SJSA1 (cell line): ENCODE results near the gene HOXA9. TPM values are rescaled to one million over a fixed set of nuclear protein-coding genes. Genes with fewer than 3 reads are reported as not detected.

Experiments
- DNase-seq, 2 experiments: peaks; one replicate each; pipeline ENCODE4 v3.0.0-alpha.2; 2015 to 2020; ENCODE audit warnings: low spot score in 2 of 2, low read depth in 1 of 2
- H3K27ac ChIP-seq: fragments of 250-450 bp; sonication (Bioruptor Pico); 2 replicates; pipeline ENCODE4 v1.5.1; 2020; ENCODE audit warnings: mild to moderate bottlenecking, moderate library complexity
- H3K27me3 ChIP-seq: fragments of 250-450 bp; sonication (Bioruptor Pico); replicated peaks from 2 replicates; pipeline ENCODE4 v1.5.1; 2020; ENCODE audit warnings: mild to moderate bottlenecking, moderate library complexity
- H3K36me3 ChIP-seq: fragments of 250-450 bp; sonication (Bioruptor Pico); 2 replicates; pipeline ENCODE4 v1.5.1; 2020; ENCODE audit warnings: mild to moderate bottlenecking
- H3K4me1 ChIP-seq: fragments of 250-450 bp; sonication (Bioruptor Pico); replicated peaks from 2 replicates; pipeline ENCODE4 v1.6.1; 2021; ENCODE audit warnings: mild to moderate bottlenecking
- H3K4me3 ChIP-seq: fragments of 250-450 bp; sonication (Bioruptor Pico); 2 replicates; pipeline ENCODE4 v1.5.1; 2020; ENCODE audit warnings: mild to moderate bottlenecking
- H3K9me3 ChIP-seq: fragments of 250-450 bp; sonication (Bioruptor Pico); replicated peaks from 2 replicates; pipeline ENCODE4 v1.5.1; 2020; ENCODE audit warnings: mild to moderate bottlenecking
- total RNA-seq: library from RNA; depleted of rRNA; stranded (reverse); fragments of >200 nt; shearing (Covaris generic); gene quantifications from 2 replicates; pipeline ENCODE4 v1.2.3, GENCODE V29; 2014

HOXA9 gene
- total RNA-seq, 1 experiment from 2014 or later = 16.3 TPM

DNA sequence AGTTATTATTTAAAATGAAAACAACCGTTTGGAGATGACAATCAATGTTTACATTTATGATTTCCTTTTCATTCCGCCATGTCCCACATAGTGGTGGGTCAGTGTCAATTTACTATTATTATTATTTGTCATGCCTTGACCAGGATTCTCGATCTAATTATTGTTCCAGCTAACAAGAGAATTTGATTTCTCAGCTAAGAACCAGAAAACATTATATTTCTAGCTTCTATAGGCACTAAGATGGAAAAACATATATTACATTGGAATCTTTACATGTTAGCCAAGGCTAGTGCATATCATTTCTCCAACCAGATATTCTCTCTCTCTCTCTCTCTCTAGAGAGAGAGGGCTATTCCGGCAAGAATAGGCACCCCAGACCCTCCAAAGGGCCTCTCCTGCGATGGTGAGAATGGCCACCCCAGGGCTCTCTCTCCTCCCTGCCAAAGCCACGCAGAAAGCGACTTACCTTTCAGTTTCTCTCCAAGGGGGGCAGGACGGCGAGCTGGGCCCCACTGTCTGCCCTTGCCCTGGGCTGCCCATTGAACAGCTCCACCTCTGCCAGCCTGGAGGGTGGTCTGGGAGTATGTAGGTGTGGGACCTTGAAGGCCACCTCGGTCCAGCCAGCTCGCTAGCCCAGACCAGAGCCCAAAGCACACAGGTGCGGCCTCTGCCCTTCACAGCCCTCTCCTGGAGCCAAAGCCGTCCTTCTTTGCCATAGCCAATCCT, 15.3 kb downstream of the HOXA9 start:
- H3K9me3 ChIP-seq = no peaks in the 10 kb centered on the region
- H3K27me3 ChIP-seq = no peaks in the 10 kb centered on the region; the same call in 1 of the 2 replicates
- H3K4me3 ChIP-seq = peak overlapping the region; percentile 37
- peaks cover 53% of the 10 kb centered on the region for H3K4me1 ChIP-seq
- no peak for DNase-seq
- no peak overlapping the region for H3K27ac ChIP-seq
- H3K36me3 ChIP-seq = no peaks in the 10 kb centered on the region

DNA sequence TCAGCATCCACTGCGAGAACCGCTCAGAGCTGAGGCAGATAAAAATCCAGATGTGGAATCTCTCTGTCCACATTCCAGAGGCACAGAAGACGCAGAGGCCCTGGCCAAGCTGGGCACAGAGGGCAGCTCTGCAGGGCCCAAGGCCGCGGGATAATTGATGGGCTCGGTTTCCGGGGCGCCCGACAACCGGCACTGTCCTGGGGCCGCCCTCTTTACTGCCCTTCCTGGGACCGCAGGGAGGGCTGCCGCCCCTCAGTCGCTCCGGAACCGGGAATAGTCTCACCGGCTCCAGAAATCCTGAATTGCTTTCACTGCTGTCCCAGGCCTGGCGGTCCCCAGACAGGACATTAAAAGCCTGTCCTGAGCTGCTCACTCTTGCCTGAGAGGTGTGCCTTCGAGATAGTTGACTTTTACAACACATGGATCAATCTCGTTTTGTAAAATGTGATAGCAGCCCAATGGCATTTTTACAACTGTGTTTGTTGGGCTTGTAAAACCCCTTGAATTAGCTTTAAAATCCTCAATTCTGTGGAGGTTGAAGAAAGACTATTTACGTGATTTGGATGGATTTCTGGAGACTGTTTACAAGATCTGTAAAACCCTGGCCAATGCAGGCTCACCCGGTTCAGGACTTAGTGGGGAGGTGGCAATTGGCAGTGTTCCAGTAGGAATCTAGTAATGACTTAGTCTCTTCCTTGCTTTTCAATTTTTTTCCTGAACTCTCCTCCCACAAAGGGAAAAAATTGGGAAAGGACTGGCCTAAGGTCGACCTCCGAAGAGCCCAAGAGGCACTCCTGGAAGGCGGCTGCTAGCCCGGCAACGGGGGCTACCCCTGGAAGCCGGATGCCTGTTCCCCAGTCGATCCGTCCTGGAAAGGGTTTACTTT, 16.3 kb downstream of the HOXA9 start:
- Histone ChIP-seq H3K27me3 (no peaks in the 10 kb centered on the region; the same call in 1 of the 2 replicates), H3K4me1 (peaks cover 58% of the 10 kb centered on the region), H3K4me3 (peak overlapping the region; percentile 18), H3K27ac (peak overlapping the region; percentile 25), H3K36me3 (0 out of 2 replicates have a peak, but pooled peaks cover 3% of the 10 kb centered on the region), H3K9me3 (no peaks in the 10 kb centered on the region)
- no peak for DNase-seq

DNA sequence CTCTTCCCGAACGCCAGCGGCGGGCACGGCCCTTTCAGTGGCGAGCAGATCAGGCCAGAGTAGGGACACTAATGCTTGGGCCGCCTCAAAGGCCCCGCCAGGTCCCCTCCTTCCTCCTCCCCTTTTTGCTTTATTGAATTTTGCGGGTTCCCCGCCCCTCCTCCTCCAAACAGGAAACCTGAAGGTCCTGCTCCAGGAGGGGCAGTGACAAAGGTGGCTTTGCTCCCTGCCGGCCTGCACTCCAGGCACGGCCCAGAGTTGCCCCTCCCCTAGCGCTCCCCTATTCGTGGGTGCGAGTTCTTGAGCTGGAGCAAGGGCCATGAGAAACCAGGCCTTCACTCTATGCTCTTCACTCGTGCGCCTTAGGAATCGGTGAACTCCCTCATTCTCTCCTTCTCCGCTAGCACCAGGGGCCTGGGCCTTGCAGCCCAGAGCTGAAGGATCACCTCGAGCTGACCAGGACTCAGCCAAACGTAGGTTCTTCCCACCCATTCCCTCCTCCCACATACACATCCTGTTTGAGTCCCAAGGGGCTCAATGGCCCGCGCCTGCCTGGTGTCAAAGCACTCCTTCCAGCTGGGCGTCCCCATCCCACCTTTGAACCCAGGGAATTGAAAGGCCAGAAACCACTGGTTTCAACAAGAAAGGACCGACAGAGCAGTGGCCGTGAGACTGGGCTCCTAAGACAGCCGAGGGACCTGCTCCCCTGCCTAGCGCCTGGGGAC, 17.1 kb downstream of the HOXA9 start:
- Histone ChIP-seq H3K9me3 (no peaks in the 10 kb centered on the region), H3K27me3 (no peaks in the 10 kb centered on the region), H3K27ac (peak overlapping the region; percentile 25), H3K4me3 (peak overlapping the region; percentile 18), H3K4me1 (peaks cover 65% of the 10 kb centered on the region), H3K36me3 (peaks cover 7% of the 10 kb centered on the region)
- DNase-seq = no peak

DNA sequence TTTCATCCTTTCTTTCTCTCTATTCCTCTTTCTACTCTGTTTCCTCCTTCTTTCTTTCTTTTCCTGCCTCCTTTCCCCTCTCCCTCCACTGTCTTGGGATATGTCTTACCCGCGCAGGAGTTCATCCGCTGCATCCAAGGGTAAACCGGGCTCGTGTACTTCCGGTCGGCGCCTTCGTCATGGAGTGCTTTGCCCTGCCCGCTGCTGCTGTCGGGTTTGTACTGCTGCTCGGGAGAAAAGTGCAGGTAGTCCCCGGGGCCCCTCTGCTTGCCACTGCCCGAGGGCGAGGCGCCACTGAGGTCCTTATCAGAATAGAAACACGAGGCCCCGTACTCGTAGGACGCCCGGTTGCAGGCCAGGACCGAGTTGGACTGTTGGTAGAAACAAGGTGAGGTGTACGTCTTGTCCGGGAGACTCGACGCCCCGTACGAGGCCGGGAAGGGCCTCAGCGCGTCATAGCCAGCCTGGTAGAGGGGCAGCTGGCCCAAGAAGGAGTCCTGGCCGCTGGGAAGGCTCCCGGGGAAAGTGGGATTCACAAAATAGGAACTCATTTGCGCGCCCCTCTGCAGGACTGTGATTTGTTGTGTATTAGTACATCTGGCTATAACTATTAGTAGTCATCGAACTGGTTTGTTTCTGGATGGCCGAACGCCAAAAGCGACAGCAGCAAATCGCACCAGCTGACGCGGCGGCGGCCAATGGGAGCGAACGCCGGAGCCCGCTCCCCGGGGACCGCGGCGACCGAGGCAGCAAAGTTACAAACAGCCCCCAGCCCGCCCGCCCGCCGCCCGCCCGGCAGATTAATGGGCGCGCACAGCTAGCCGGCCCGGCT, 17.9 kb downstream of the HOXA9 start, which contains the start of gene HOXA6:
Gene HOXA6 (minus strand): TSS at position 576 of the 832 bp plus-strand sequence. CDS start 25 bp downstream, at position 551.
- Histone ChIP-seq H3K27ac (peak within 1 kb of the TSS; percentile 25), H3K27me3 (no peaks in the 10 kb centered on the region), H3K9me3 (no peaks in the 10 kb centered on the region), H3K4me3 (peak within 1 kb of the TSS; percentile 18), H3K4me1 (peaks cover 67% of the 10 kb centered on the region), H3K36me3 (peaks cover 9% of the 10 kb centered on the region)
- DNase-seq = no peak

DNA sequence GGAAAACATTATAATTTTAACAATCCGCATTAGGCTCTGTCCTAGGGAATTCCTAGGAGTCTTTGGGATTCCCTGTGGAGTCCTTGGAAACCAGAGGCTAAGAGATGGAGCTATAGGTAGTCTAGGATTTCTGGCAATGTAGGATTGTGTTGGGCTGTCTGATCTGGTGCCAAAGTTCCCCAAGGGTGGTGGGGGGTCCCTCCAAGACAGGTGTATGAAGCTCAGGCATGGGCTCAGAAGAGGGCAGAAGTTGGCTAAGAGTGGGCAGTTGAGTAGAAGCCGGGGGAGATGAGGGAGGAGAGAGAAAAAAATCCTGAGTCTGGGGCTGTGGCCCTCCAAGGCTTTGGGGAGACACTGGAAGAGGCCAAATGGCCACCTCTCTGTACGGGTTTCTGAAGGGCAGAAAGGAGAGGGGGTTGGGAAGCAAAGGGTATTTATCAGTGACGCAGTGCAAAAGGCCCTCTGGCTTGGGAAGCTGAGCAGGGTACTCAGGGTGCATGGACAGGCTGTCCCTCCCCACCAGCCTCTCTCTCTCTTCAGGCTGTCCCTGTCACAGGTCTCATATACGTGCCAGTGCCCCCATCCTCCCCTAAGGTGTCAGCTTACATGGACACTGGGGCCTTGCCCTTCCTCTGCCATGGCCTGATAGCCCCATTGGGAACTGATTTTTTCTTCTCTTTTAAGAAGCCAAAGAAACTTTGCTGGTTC, 18.7 kb downstream of the HOXA9 start:
- Histone ChIP-seq H3K4me3 (no peak overlapping the region), H3K36me3 (peaks cover 11% of the 10 kb centered on the region), H3K4me1 (peaks cover 62% of the 10 kb centered on the region), H3K9me3 (no peaks in the 10 kb centered on the region), H3K27ac (no peak overlapping the region), H3K27me3 (no peaks in the 10 kb centered on the region)
- no peak for DNase-seq

GRCh38 chr7:27145914-27146412, 19.4 kb downstream of the HOXA9 start:
- DNase-seq = no peak
- Histone ChIP-seq H3K27ac (no peak overlapping the region), H3K9me3 (no peaks in the 10 kb centered on the region), H3K36me3 (peaks cover 12% of the 10 kb centered on the region), H3K4me3 (no peak overlapping the region), H3K4me1 (peaks cover 57% of the 10 kb centered on the region), H3K27me3 (no peaks in the 10 kb centered on the region)

DNA sequence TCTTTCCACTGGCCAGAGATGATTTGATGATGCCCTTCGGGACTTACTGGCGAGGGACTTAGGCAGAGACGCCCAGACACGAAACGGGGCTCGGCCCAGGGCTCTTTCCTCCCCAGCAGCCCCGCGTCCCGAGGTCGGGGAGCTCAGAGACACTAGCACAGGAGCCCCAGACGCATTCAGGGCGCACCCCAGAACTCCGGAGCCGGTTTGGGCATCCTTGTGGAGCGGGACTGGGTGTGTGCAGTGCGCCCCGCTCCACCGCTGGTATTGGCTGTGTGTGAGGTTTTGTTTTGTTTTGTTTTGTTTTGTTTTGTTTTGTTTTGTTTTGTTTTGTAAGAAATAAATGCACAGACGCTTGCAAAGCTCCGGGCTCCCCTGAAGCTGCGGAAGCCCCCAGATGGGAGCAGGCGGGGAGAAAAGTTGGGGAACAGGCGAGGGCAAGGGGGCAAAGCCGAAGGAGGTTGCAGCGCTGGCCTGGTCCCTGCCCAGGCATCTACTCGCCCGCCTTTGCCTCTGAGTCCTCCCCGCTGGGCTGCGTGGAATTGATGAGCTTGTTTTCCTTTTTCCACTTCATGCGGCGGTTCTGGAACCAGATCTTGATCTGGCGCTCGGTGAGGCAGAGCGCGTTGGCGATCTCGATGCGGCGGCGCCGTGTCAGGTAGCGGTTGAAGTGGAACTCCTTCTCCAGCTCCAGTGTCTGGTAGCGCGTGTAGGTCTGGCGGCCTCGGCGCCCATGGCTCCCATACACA, 20.0 kb downstream of the HOXA9 start:
- peak in 1 of 2 experiments; percentile 37 for DNase-seq
- no peak overlapping the region for H3K27ac ChIP-seq
- no peak overlapping the region for H3K4me3 ChIP-seq
- H3K36me3 ChIP-seq = peaks cover 12% of the 10 kb centered on the region
- H3K4me1 ChIP-seq = peaks cover 53% of the 10 kb centered on the region
- H3K9me3 ChIP-seq = no peaks in the 10 kb centered on the region
- no peaks in the 10 kb centered on the region for H3K27me3 ChIP-seq

- Histone ChIP-seq H3K36me3 (peaks cover 12% of the 10 kb centered on the region), H3K9me3 (no peaks in the 10 kb centered on the region), H3K27ac (no peak overlapping the region), H3K27me3 (no peaks in the 10 kb centered on the region), H3K4me1 (peaks cover 51% of the 10 kb centered on the region), H3K4me3 (no peak overlapping the region)
- peak in 1 of 2 experiments; percentile 41 for DNase-seq
Observed at GRCh38 chr7:27144781-27145164, 20.6 kb downstream of the HOXA9 start.

DNA sequence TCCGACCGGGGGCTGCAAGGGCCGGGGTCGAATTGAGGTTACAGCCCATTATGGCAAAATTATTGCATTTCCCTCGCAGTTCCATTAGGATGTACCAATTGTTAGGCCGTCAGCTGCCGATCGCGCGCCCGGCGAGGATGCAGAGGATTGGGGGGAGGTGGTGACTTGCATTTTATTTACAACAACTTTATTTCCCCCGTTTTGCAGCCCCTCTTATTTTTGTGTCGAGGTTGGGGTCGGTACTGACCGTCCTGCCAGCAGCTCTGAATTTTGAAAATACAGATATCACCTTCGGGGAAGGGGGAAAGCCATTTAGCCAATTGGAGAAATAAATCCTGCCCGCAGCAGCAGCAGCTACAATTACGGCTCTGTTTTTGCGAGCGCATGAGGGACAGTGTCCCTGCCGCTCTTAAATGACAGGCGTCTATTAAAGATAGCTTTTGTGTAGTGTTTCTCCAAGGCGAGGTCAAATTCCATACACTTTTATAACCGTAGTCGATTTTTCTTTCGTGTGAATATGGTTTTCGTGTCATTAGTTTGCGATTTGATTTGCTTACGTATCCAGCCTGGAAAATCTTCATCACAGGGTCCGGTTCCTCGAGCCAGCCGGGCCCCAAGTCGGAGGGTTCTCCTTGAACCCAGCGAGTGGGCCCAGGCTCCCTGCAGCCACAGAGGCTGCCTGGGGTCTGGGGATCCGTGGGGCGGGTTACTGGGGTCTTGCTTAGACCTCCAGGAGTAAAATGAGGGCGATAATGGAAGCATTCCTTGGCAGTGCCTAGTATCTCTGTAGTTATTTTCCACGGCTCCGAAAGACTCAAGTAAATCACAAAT, 21.2 kb downstream of the HOXA9 start:
- Histone ChIP-seq H3K27ac (no peak overlapping the region), H3K27me3 (no peaks in the 10 kb centered on the region), H3K36me3 (peaks cover 12% of the 10 kb centered on the region), H3K9me3 (no peaks in the 10 kb centered on the region), H3K4me1 (peaks cover 53% of the 10 kb centered on the region), H3K4me3 (peak overlapping the region; percentile 48)
- peak in 1 of 2 experiments; percentile 25 for DNase-seq

DNA sequence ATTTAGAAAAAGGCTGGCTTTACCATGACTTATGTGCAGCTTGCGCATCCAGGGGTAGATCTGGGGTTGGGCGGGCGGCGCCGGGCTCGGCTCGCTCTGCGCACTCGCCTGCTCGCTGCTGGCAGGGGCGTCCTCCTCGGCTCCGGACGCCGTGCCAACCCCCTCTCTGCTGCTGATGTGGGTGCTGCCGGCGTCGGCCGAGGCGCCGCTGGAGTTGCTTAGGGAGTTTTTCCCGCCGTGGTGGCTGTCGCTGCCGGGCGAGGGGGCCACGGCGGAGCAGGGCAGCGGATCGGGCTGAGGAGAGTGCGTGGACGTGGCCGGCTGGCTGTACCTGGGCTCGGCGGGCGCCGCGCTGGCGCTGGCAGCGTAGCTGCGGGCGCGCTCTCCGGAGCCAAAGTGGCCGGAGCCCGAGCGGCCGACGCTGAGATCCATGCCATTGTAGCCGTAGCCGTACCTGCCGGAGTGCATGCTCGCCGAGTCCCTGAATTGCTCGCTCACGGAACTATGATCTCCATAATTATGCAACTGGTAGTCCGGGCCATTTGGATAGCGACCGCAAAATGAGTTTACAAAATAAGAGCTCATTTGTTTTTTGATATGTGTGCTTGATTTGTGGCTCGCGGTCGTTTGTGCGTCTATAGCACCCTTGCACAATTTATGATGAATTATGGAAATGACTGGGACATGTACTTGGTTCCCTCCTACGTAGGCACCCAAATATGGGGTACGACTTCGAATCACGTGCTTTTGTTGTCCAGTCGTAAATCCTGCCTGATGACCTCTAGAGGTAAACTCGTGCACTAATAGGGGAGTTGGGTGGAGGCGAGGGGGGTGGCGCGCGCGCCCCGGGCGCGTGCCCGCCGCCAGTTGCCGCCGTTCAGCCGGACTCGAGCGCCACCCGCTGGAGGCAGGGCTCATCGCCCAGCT, 22.1 kb downstream of the HOXA9 start, which contains the start of gene HOXA5:
Gene HOXA5 (minus strand): TSS at position 659 of the 927 bp plus-strand sequence. CDS start 74 bp downstream, at position 585.
- Histone ChIP-seq H3K9me3 (no peaks in the 10 kb centered on the region), H3K4me1 (peaks cover 44% of the 10 kb centered on the region), H3K27me3 (no peaks in the 10 kb centered on the region), H3K4me3 (peak within 1 kb of the TSS; percentile 48), H3K27ac (peak within 1 kb of the TSS; percentile 4; the same call in 1 of the 2 replicates), H3K36me3 (peaks cover 12% of the 10 kb centered on the region)
- peak; percentile 76 to 77 for DNase-seq
